SK-N-SH (cell line): ENCODE data around the gene TMEM205. TPM values are rescaled to one million over a fixed set of nuclear protein-coding genes. Genes with fewer than 3 reads are reported as not detected.
"Not testable (repeated sequence)": the region's sequence is repeated elsewhere in the genome, so short reads cannot be mapped to it uniquely, and the experiment has no call there.

Experiments
- CTCF ChIA-PET: fragments of 300-600, 350-600 bp; formaldehyde crosslinking; extraction: SDS; loops from one replicate; lab custom pipeline; 2021; lab: Yijun Ruan, JAX
- POLR2A ChIA-PET: fragments of 350-600 bp; sonication (Branson Sonifier 250); formaldehyde crosslinking; extraction: SDS; loops from one replicate; lab custom pipeline; 2020; ENCODE audit warnings: antibody characterized with exemption, inconsistent platforms; lab: Yijun Ruan, JAX
- DNase-seq: peaks from one replicate; pipeline ENCODE4 v3.0.0; 2012
- H2AFZ ChIP-seq: fragments of 200-600 bp; sonication (generic); 2 replicates; pipeline ENCODE4 v1.8.1; 2016; ENCODE audit warnings: antibody characterized with exemption, mild to moderate bottlenecking, low read depth
- H3F3A ChIP-seq: fragments of 200-600 bp; sonication (generic); replicated peaks from 2 replicates; pipeline ENCODE3; 2016; ENCODE audit warnings: antibody characterized with exemption, mild to moderate bottlenecking; ENCODE audit not compliant: insufficient read depth
- H3K27ac ChIP-seq, 2 experiments: fragments of 200-500 bp in 1 of 2; fragments of 200-600 bp in 1 of 2; sonication (Bioruptor generic) in 1 of 2; sonication (generic), shearing (Covaris generic) in 1 of 2; 2 replicates each; pipeline versions ENCODE4 v1.5.1 to v1.6.1; 2014 to 2016; ENCODE audit warnings: low read depth in 2 of 2, inconsistent platforms in 1 of 2, low read length in 1 of 2, mild to moderate bottlenecking in 1 of 2, mixed read lengths in 1 of 2
- H3K27me3 ChIP-seq: fragments of 200-600 bp; sonication (generic), shearing (Covaris generic); 2 replicates; pipeline ENCODE4 v1.6.1; 2016; ENCODE audit warnings: mixed run types; ENCODE audit not compliant: insufficient read depth
- H3K36me3 ChIP-seq, 2 experiments: fragments of 200-500 bp in 1 of 2; fragments of 200-600 bp in 1 of 2; sonication (Bioruptor generic) in 1 of 2; sonication (generic) in 1 of 2; replicated peaks in 1 of 2; 2 replicates each; pipeline versions ENCODE3 to v1.5.1; 2014 to 2016; ENCODE audit warnings: low read length in 1 of 2, mild to moderate bottlenecking in 1 of 2; ENCODE audit not compliant: insufficient read depth in 2 of 2, control insufficient read depth in 1 of 2
- H3K4me1 ChIP-seq, 2 experiments: fragments of 200-500 bp in 1 of 2; fragments of 200-600 bp in 1 of 2; sonication (Bioruptor generic) in 1 of 2; sonication (generic), shearing (Covaris generic) in 1 of 2; 2 replicates each; pipeline versions ENCODE4 v1.5.1 to v1.6.1; 2014 to 2016; ENCODE audit warnings: low read depth in 1 of 2, low read length in 1 of 2, mixed run types in 1 of 2; ENCODE audit not compliant: insufficient read depth in 2 of 2, control insufficient read depth in 1 of 2
- H3K4me2 ChIP-seq: fragments of 200-600 bp; sonication (generic), shearing (Covaris generic); 2 replicates; pipeline ENCODE4 v1.6.1; 2017; ENCODE audit warnings: mixed run types
- H3K4me3 ChIP-seq, 2 experiments: fragments of 200-500 bp in 1 of 2; fragments of 200-600 bp in 1 of 2; sonication (Bioruptor generic) in 1 of 2; sonication (generic), shearing (Covaris generic) in 1 of 2; 2 replicates each; pipeline versions ENCODE4 v1.5.1 to v1.8.1; 2014 to 2016; ENCODE audit warnings: low read depth in 2 of 2, inconsistent platforms in 1 of 2, low read length in 1 of 2, mild to moderate bottlenecking in 1 of 2, mixed read lengths in 1 of 2, moderate library complexity in 1 of 2
- H3K79me2 ChIP-seq: fragments of 200-600 bp; sonication (generic); 2 replicates; pipeline ENCODE4 v1.8.1; 2017; ENCODE audit warnings: mild to moderate bottlenecking; ENCODE audit not compliant: insufficient read depth
- H3K9ac ChIP-seq: fragments of 200-600 bp; sonication (generic); 2 replicates; pipeline ENCODE4 v1.6.1; 2017; ENCODE audit warnings: mixed run types
- H3K9me2 ChIP-seq: fragments of 200-600 bp; sonication (generic); 2 replicates; pipeline ENCODE4 v1.6.1; 2017; ENCODE audit warnings: mixed run types
- H3K9me3 ChIP-seq: fragments of 200-600 bp; sonication (generic); 2 replicates; pipeline ENCODE4 v1.6.1; 2017; ENCODE audit warnings: mixed run types, mild to moderate bottlenecking, moderate library complexity
- H4K20me1 ChIP-seq: fragments of 200-600 bp; sonication (generic); 2 replicates; pipeline ENCODE4 v1.6.1; 2017; ENCODE audit warnings: mild to moderate bottlenecking, mixed run types; ENCODE audit not compliant: insufficient read depth
- CHD2 ChIP-seq: fragments of 150-350 bp; IDR thresholded peaks from 2 replicates; pipeline ENCODE4 v1.6.1; 2018; ENCODE audit warnings: low read length; ENCODE audit not compliant: partially characterized antibody
- FOXJ3 ChIP-seq: sonication (generic); formaldehyde crosslinking; IDR thresholded peaks from 2 replicates; pipeline ENCODE4 v1.5.1; 2020; ENCODE audit warnings: mild to moderate bottlenecking, missing genetic modification reagents
- FOXM1 ChIP-seq: IDR thresholded peaks from 2 replicates; pipeline ENCODE4 v1.4.0; 2012; ENCODE audit warnings: low read depth, mild to moderate bottlenecking
- NRF1 ChIP-seq: IDR thresholded peaks from 2 replicates; pipeline ENCODE4 v1.6.1; 2012; ENCODE audit warnings: low read depth, mild to moderate bottlenecking, low read length
- POLR2AphosphoS5 ChIP-seq: IDR thresholded peaks from 2 replicates; pipeline ENCODE4 v1.6.1; 2012; ENCODE audit warnings: low read depth, low read length
- RCOR1 ChIP-seq: fragments of 150-350 bp; IDR thresholded peaks from 2 replicates; pipeline ENCODE4 v1.6.1; 2017; ENCODE audit warnings: antibody characterized with exemption, low read length
- SIN3A ChIP-seq: IDR thresholded peaks from 2 replicates; pipeline ENCODE4 v1.6.1; 2012; ENCODE audit warnings: low read depth, mild to moderate bottlenecking, low read length, moderate library complexity, borderline replicate concordance
- SMC3 ChIP-seq: IDR thresholded peaks from 2 replicates; pipeline ENCODE4 v1.6.1; 2012; ENCODE audit warnings: low read depth, low read length, improper control_type of control experiment
- TAF1 ChIP-seq: IDR thresholded peaks from 2 replicates; pipeline ENCODE4 v1.6.1; 2012; ENCODE audit warnings: low read depth, mild to moderate bottlenecking, low read length, moderate library complexity, borderline replicate concordance
- WGBS: methylation state at CpG from one replicate; pipeline ENCODE4 v1.1.6; 2017; ENCODE audit warnings: low lambda C conversion rate; 5-methylcytosine and 5-hydroxymethylcytosine counted together
- polyA plus RNA-seq, 3 experiments: library from polyadenylated mRNA; depleted of rRNA; stranded (reverse); fragments of >200 nt; gene quantifications; 2 replicates each; pipeline ENCODE4 v1.2.3, GENCODE V29; 2012
- TF ChIP-seq, protein P1 (sequence below): IDR thresholded peaks from 2 replicates; pipeline ENCODE4; 2012

The TMEM205 gene
- polyA plus RNA-seq, 1 of the 3 experiments (the other 2 are of a cell fraction): 219 TPM

DNA sequence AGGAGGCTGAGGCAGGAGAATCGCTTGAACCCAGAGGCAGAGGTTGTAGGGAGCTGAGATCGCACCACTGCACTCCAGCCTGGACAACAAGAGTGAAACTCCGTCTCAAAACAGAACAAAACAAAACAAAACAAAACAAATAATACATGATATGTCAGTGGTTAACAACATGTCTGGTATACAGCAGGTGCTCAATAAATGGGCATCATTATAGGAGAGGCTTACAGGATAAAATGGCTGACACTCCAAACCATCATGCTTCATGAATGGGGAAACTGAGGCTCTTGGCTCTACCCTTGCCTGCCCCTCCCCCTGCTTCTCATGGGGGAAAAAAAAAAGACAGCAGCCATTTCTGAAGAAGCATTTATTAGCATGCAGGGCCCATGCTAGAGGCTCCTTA is 3.6 kb downstream of the TMEM205 start (continued):
- TF ChIP-seq FOXM1 (no peak), CHD2 (no peak)
- TF ChIP-seq, all 33 proteins: peak for 0

DNA sequence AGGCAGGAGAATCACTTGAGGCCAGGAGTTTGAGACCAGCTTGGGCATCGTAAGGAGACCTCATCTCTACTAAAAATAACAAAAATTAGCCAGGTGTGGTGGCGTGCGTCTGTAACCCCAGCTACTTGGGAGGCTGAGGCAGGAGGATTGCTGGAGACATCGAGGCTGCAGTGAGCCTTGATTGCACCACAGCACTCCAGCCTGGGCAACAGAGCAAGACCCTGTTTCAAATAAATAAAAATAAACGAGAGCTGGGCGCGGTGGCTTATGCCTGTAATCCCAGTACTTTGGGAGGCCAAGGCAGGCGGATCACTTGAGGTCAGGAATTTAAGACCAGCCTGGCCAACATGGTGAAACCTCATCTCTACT is 6.0 kb downstream of the TMEM205 start:
- not testable (repeated sequence) for H3K9me3 ChIP-seq, H3K9me2 ChIP-seq, H3K27me3 ChIP-seq, H4K20me1 ChIP-seq, H3K79me2 ChIP-seq, DNase-seq
- H3K4me1 ChIP-seq: peaks cover 10 to 17% of the 10 kb centered on the region in 2 experiments; a peak in 2 of 4 replicates
- peak overlapping the region; percentile 97 for H2AFZ ChIP-seq
- CTCF ChIA-PET: interaction anchor here (0.8 to 2.8 kb wide), 5 partner anchors 18 to 143 kb away, joined by 3 to 16 read pairs (median 5); no protein-coding TSS in a partner anchor
- peak overlapping the region; percentile 99 for H3K4me2 ChIP-seq
- H3K4me3 ChIP-seq: peak overlapping the region; percentile 66 to 88; a peak in 3 of 4 replicates
- peaks cover 11% of the 10 kb centered on the region for H3F3A ChIP-seq
- H3K36me3 ChIP-seq: peaks cover 10 to 12% of the 10 kb centered on the region in 2 experiments
- POLR2A ChIA-PET: interaction anchor here (1.6 to 4.2 kb wide), 4 partner anchors 13 to 35 kb away, joined by 4 to 17 read pairs (median 6); partner anchors contain the start of gene SWSAP1
- 98% methylated on average over 8 of the region's 8 CpGs for WGBS
- peak overlapping the region; percentile 39; the same call in 1 of the 2 replicates for H3K9ac ChIP-seq
- peak overlapping the region in 1 of 2 experiments; percentile 61; a peak in 1 of 4 replicates for H3K27ac ChIP-seq

DNA sequence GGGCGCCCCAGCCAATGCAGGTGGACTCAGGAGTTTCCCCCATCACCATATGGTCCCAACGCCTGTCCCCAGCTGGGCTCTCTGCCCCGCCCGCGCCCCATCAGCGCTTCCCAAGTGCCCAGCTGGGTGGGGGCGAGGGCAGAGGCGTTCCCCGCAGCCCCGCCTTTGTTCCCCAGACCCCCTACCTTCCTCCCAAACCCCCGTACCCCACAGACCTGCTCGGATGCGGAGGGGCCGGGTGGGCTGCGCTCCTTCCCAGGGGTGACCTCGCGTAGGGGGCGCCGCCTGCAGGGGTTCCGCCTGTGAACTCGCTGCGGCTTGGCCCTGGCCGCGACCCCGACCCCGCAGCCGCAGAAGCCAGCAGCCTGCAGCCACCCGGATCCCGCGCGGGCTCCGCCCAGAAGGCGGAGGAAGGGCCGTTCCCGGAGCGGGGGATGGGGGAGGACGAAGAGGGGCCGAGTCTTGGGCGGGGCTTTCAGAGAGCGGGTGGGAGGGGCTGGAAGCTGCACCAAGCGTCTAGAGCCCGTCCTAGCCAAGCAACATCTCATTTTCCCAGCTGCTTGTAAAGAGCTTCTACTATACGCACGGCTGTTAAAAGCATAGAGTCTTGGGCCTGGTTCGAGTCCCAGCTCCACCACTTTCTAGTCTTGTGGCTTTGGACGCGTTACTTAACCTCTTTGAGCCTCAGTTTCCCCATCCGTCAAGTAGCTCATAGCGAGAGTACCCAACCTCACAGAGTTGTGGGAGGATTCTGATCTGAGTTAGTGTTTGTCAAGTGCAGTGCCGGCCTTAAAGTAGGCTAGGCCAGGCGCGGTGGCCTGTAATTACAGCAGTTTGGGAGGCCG is 6.6 kb downstream of the TMEM205 start, which contains the start of gene RAB3D:
Gene RAB3D, minus strand, starts transcription at position 404 of the 845 bp plus-strand sequence. CDS start 2,258 bp downstream, outside the sequence.
- DNase-seq: peak; percentile 99
- peak within 1 kb of the TSS; percentile 78 for H3K9ac ChIP-seq
- H3K4me3 ChIP-seq: peak within 1 kb of the TSS; percentile 66 to 88
- peaks cover 7% of the 10 kb centered on the region for H4K20me1 ChIP-seq
- H3K9me3 ChIP-seq: no peaks in the 10 kb centered on the region
- no peaks in the 10 kb centered on the region for H3K79me2 ChIP-seq
- peaks cover 12 to 14% of the 10 kb centered on the region in 2 experiments for H3K36me3 ChIP-seq
- peak within 1 kb of the TSS; percentile 97 for H2AFZ ChIP-seq
- H3K27ac ChIP-seq: peak within 1 kb of the TSS in 1 of 2 experiments; percentile 66; a peak in 1 of 4 replicates
- peaks cover 5 to 14% of the 10 kb centered on the region in 2 experiments; a peak in 2 of 4 replicates for H3K4me1 ChIP-seq
- peak within 1 kb of the TSS; percentile 99 for H3K4me2 ChIP-seq
- peak; percentile 75 for TF ChIP-seq POLR2AphosphoS5
- peak; percentile 85 for TF ChIP-seq CHD2
- peak; percentile 17; the same call in 1 of the 2 replicates for TF ChIP-seq SIN3A
- TF ChIP-seq RCOR1: peak; percentile 37; the same call in 1 of the 2 replicates
- TF ChIP-seq NRF1: no peak
- peak; percentile 62 for TF ChIP-seq TAF1
- TF ChIP-seq SMC3: peak; percentile 20; the same call in 1 of the 2 replicates
- TF ChIP-seq, protein P1, sequence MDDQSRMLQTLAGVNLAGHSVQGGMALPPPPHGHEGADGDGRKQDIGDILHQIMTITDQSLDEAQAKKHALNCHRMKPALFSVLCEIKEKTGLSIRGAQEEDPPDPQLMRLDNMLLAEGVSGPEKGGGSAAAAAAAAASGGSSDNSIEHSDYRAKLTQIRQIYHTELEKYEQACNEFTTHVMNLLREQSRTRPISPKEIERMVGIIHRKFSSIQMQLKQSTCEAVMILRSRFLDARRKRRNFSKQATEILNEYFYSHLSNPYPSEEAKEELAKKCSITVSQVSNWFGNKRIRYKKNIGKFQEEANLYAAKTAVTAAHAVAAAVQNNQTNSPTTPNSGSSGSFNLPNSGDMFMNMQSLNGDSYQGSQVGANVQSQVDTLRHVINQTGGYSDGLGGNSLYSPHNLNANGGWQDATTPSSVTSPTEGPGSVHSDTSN: no peak
- TF ChIP-seq FOXJ3 (CRISPR knock-in tag): no peak
- H3K27me3 ChIP-seq: no peaks in the 10 kb centered on the region
- H3K9me2 ChIP-seq: no peaks in the 10 kb centered on the region
- ChIA-PET CTCF (interaction anchor here (0.6 to 2.8 kb wide), 10 partner anchors 14 to 143 kb away, joined by 3 to 16 read pairs (median 4); partner anchors contain the start of genes ANGPTL8, EPOR and SWSAP1), POLR2A (interaction anchor here (1.3 to 4.2 kb wide), 5 partner anchors 13 to 35 kb away, joined by 3 to 17 read pairs (median 5); partner anchors contain the start of gene SWSAP1)
- 13% methylated on average over 24 of the region's 53 CpGs for WGBS
- H3F3A ChIP-seq: peaks cover 7% of the 10 kb centered on the region
